ENCODE measurements around the gene ADGRD1. TPM values are rescaled to one million over a fixed set of nuclear protein-coding genes. Genes with fewer than 3 reads are reported as not detected.

Gene ADGRD1
- total RNA-seq, 4 donors from 2014 or later, result 28.2 to 52.4 (median 41.8) TPM

DNA sequence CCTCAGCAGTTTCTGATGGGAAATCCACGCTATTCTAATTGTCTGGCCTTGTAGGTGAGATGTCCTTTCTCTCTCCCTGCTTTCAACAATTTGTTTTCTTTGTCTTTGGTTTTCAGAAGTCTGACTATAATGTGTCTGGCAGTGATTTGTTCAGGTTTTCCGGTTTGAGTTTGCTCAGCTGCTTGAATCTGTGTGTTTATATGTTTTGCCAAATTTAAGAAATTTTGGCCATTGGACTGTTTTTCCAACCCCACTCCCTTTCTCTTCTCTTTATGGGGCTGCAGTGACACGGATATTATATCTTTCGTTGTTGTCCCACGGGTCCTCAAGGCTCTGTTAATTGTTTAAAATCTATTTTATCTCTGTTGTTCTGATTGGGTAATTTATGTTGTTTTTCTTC lies 105.0 kb downstream of the ADGRD1 start:
- Histone ChIP-seq H3K27ac (replicated peaks in 1 of 4) (no peak overlapping the region), H3K4me3 (no peak overlapping the region), H3K36me3 (no peaks in the 10 kb centered on the region), H3K4me1 (peaks cover 0 to 4% (median 0%) of the 10 kb centered on the region in 4 donors), H3K27me3 (no peaks in the 10 kb centered on the region), H3K9me3 (no peaks in the 10 kb centered on the region)
- TF ChIP-seq EP300 (IDR thresholded peaks at IDR 0.05), result no peak
- no peak for DNase-seq (ENCODE audit: extremely low spot score)
- WGBS, result 70% methylated on average over 5 of the region's 5 CpGs
- intact Hi-C loops (cut with DNase I), result no loop called here

DNA sequence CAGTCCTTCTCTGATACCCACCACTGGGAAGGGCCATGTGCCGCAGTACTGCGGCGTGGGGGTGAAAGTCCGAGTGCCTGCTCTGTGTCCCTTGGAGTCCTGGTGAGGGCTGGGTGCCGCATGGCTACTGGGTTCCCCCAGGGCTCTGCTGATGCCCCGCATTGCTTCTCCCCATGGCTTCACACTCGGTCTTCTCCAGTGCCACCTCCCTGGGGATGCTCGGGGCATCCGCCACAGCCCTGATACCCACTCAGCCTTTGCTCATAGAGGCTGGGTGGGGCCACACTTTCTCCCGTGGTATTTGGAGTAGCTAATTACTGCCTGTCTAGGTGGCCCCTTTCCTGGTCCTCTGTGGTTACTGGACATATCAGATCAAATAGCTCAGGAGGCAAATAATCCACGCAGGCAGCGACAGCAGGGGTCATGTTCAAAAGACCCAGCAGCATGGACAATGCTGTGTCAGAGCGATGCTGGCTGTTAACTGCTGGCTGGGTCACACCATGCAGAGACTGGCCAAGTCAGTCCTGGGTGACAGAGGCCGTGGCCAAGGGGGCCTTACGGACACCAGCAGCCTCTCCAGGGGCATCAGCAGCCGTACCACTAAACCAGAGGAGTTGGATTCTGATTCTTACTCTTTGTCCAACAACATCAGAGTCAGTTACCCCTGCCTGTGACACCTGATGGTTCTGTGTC lies 106.5 kb downstream of the ADGRD1 start:
- no peak for TF ChIP-seq POLR2A (IDR thresholded peaks at IDR 0.05; ENCODE audit: low read depth)
- TF ChIP-seq EP300 (IDR thresholded peaks at IDR 0.05), result no peak
- TF ChIP-seq, protein P1, sequence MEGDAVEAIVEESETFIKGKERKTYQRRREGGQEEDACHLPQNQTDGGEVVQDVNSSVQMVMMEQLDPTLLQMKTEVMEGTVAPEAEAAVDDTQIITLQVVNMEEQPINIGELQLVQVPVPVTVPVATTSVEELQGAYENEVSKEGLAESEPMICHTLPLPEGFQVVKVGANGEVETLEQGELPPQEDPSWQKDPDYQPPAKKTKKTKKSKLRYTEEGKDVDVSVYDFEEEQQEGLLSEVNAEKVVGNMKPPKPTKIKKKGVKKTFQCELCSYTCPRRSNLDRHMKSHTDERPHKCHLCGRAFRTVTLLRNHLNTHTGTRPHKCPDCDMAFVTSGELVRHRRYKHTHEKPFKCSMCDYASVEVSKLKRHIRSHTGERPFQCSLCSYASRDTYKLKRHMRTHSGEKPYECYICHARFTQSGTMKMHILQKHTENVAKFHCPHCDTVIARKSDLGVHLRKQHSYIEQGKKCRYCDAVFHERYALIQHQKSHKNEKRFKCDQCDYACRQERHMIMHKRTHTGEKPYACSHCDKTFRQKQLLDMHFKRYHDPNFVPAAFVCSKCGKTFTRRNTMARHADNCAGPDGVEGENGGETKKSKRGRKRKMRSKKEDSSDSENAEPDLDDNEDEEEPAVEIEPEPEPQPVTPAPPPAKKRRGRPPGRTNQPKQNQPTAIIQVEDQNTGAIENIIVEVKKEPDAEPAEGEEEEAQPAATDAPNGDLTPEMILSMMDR (IDR thresholded peaks at IDR 0.05), result no peak
- TF ChIP-seq POLR2AphosphoS5 (IDR thresholded peaks at IDR 0.05), result no peak
- no peak overlapping the region for H3K4me3 ChIP-seq
- H3K4me1 ChIP-seq, result peaks cover 0 to 4% (median 0%) of the 10 kb centered on the region in 4 donors
- H3K27ac ChIP-seq (replicated peaks in 1 of 4), result no peak overlapping the region
- no peaks in the 10 kb centered on the region for H3K36me3 ChIP-seq
- intact Hi-C loops (cut with DNase I), result no loop called here
- WGBS, result 96% methylated on average over 15 of the region's 16 CpGs
- no peak for DNase-seq (ENCODE audit: extremely low spot score)
- H3K27me3 ChIP-seq, result no peaks in the 10 kb centered on the region
- H3K9me3 ChIP-seq, result no peaks in the 10 kb centered on the region

DNA sequence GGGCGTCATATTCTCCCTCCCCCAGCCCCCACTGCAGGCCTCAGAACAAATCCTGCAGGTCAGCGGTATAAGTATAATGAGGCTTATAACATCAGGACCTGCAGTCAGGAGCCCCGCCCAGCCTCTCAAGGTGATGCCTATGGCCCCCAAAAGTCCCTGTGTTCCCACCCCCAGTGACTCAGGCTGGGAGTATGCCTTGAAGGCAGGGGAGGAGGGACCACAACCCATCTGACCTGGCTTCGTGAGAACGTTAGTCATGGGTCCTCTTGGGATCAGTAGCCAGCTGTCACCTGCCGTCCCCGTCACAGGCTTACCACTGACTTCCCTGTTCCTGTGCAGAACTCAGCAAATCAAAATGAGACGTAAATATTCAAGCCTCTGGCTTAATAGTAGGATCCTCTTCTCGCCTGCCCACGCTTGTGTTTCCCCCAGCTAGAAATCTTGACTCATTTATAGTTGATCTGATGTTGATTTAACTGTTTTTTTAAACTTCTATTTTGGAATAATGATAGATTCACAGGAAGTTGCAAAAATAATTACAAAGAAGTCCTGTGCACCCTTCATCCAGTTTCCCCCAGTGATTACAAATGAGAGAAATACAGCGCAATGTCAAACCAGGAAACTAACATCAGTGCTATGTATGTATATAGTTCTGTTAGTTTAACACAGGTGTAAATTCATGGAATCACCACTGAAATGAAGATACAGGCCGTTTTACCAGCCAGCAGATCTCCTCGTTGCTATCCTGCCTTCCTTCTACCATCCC lies 107.5 kb downstream of the ADGRD1 start:
- DNase-seq (ENCODE audit: extremely low spot score), result no peak
- WGBS, result 92% methylated on average over 12 of the region's 13 CpGs
- Histone ChIP-seq H3K9me3 (no peaks in the 10 kb centered on the region), H3K4me1 (peaks cover 0 to 9% (median 4%) of the 10 kb centered on the region in 4 donors), H3K4me3 (no peak overlapping the region), H3K27me3 (no peaks in the 10 kb centered on the region), H3K27ac (replicated peaks in 1 of 4) (no peak overlapping the region), H3K36me3 (no peaks in the 10 kb centered on the region)
- TF ChIP-seq POLR2A (IDR thresholded peaks at IDR 0.05; ENCODE audit: low read depth) (no peak), POLR2AphosphoS5 (IDR thresholded peaks at IDR 0.05) (no peak), EP300 (IDR thresholded peaks at IDR 0.05) (no peak)
- TF ChIP-seq, protein P1 (IDR thresholded peaks at IDR 0.05), result no peak
- intact Hi-C loops (cut with DNase I), result no loop called here

DNA sequence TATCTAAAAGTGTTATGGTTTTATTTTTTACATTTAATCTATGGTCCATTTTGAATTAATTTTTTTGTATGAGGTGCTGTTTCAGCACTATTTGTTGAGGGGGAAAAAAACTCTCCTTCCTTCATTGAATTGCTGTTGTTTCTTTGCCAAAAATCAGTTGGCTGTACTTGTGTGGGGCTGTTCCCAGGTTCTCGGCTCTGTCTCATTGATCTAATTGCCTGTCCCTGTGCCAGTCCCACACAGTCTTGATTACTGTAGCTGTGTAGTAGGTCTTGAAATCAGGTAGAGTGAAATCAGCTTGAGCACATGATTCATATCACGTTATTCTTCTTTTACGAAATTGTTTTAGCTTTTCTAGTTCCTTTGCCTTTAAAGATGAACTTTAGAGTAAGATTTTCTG lies 109.7 kb downstream of the ADGRD1 start:
- Histone ChIP-seq H3K9me3 (no peaks in the 10 kb centered on the region), H3K27me3 (no peaks in the 10 kb centered on the region), H3K27ac (replicated peaks in 1 of 4) (no peak overlapping the region), H3K36me3 (no peaks in the 10 kb centered on the region), H3K4me1 (peaks cover 21 to 28% (median 23%) of the 10 kb centered on the region in 4 donors), H3K4me3 (no peak overlapping the region)
- 76% methylated on average over 3 of the region's 3 CpGs for WGBS
- TF ChIP-seq EP300 (IDR thresholded peaks at IDR 0.05) (no peak), POLR2AphosphoS5 (IDR thresholded peaks at IDR 0.05) (no peak), POLR2A (IDR thresholded peaks at IDR 0.05; ENCODE audit: low read depth) (no peak)
- TF ChIP-seq, protein P1 (IDR thresholded peaks at IDR 0.05), result no peak
- no peak for DNase-seq (ENCODE audit: extremely low spot score)
- intact Hi-C loops (cut with DNase I), result no loop called here

DNA sequence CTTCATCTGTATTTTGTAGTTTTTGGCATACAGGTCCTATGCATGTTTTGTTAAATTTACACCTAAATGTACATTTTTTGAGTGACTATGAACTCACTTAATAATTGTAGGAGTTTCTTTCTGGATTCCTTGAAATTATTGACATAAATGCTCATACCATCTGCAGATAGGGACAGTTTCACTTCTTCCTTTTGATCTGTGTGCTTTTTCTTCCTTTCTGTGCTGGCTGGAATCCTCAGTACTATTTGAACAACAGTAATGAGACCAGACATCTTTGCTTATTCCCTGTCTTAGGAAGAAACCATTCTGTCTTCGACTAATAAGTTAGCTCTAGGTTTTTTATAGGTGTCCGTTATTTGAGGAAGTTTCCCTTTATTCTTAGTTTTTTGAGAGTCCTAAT lies 110.3 kb downstream of the ADGRD1 start:
- Histone ChIP-seq H3K27ac (replicated peaks in 1 of 4) (no peak overlapping the region), H3K4me1 (peaks cover 21 to 33% (median 28%) of the 10 kb centered on the region in 4 donors), H3K36me3 (no peaks in the 10 kb centered on the region), H3K9me3 (no peaks in the 10 kb centered on the region), H3K4me3 (no peak overlapping the region), H3K27me3 (no peaks in the 10 kb centered on the region)
- TF ChIP-seq, protein P1 (IDR thresholded peaks at IDR 0.05), result no peak
- TF ChIP-seq POLR2A (IDR thresholded peaks at IDR 0.05; ENCODE audit: low read depth), result no peak
- TF ChIP-seq EP300 (IDR thresholded peaks at IDR 0.05), result no peak
- no peak for TF ChIP-seq POLR2AphosphoS5 (IDR thresholded peaks at IDR 0.05)
- DNase-seq (ENCODE audit: extremely low spot score), result no peak
- 84% methylated on average over 2 of the region's 2 CpGs for WGBS
- intact Hi-C loops (cut with DNase I), result no loop called here

Measured in esophagus muscularis mucosa (tissue), 4 donors.